Astrocyte of the cerebellum (primary cell): Measurements from ENCODE around the gene CREB5.

Source experiments
- DNase-seq: peaks from one replicate; pipeline ENCODE4 v3.0.0-alpha.2; 2011; ENCODE audit warnings: low read depth
- H3K4me3 ChIP-seq: 2 replicates; pipeline ENCODE4 v1.5.1; 2011; ENCODE audit warnings: mild to moderate bottlenecking, low read depth, low read length, moderate library complexity
- in situ Hi-C: cut with HindIII; loops from 2 replicates; pipeline ENCODE4 v1.10.0; 2017; ENCODE audit warnings: low sequenced_read_pairs
- TF ChIP-seq, protein P1 (sequence below): IDR thresholded peaks from 2 replicates; pipeline ENCODE4 v1.5.1; 2012; ENCODE audit warnings: low read length, low read depth, moderate library complexity, mild to moderate bottlenecking; ENCODE audit errors: missing control alignments

CREB5 gene

GRCh38 chr7:28856656-28857055, 444.3 kb downstream of the CREB5 start:
- in situ Hi-C loops: no loop called here
- TF ChIP-seq, protein P1, sequence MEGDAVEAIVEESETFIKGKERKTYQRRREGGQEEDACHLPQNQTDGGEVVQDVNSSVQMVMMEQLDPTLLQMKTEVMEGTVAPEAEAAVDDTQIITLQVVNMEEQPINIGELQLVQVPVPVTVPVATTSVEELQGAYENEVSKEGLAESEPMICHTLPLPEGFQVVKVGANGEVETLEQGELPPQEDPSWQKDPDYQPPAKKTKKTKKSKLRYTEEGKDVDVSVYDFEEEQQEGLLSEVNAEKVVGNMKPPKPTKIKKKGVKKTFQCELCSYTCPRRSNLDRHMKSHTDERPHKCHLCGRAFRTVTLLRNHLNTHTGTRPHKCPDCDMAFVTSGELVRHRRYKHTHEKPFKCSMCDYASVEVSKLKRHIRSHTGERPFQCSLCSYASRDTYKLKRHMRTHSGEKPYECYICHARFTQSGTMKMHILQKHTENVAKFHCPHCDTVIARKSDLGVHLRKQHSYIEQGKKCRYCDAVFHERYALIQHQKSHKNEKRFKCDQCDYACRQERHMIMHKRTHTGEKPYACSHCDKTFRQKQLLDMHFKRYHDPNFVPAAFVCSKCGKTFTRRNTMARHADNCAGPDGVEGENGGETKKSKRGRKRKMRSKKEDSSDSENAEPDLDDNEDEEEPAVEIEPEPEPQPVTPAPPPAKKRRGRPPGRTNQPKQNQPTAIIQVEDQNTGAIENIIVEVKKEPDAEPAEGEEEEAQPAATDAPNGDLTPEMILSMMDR: no peak
- no peak overlapping the region for H3K4me3 ChIP-seq
- DNase-seq: no peak

- H3K4me3 ChIP-seq: no peak overlapping the region
- in situ Hi-C loops: no loop called here
- DNase-seq: no peak
- TF ChIP-seq, protein P1: no peak
Observed at GRCh38 chr7:28858206-28858605, 445.9 kb downstream of the CREB5 start.

GRCh38 chr7:28858895-28859294, 446.6 kb downstream of the CREB5 start:
- no peak for DNase-seq
- TF ChIP-seq, protein P1: no peak
- in situ Hi-C loops: no loop called here
- no peak overlapping the region for H3K4me3 ChIP-seq

DNA sequence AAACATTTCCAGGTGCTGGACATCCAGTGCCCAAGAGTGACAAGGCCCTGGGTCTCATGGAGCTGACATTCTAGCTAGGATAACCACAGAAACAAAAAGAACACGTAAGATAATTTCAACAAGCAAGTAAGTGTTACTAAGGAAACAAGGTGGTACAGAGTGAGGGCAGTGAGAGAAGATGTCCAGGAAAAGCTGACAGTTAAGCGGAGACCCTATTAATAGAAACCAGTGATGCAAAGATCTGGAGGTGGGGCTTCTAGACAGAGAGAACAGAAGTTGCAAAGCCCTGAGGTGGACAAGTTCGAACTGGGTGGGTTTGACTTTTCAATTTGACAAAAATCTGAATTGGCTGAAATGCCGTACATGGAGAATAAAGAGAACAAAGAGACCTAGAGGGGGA, 449.5 kb downstream of the CREB5 start:
- in situ Hi-C loops: no loop called here
- H3K4me3 ChIP-seq: no peak overlapping the region
- no peak for DNase-seq
- TF ChIP-seq, protein P1: no peak

GRCh38 chr7:28862595-28863272, 450.4 kb downstream of the CREB5 start:
- in situ Hi-C loops: no loop called here
- H3K4me3 ChIP-seq: no peak overlapping the region
- no peak for DNase-seq
- TF ChIP-seq, protein P1: no peak

GRCh38 chr7:28865601-28866144, 453.4 kb downstream of the CREB5 start:
- H3K4me3 ChIP-seq: no peak overlapping the region
- no peak for DNase-seq
- TF ChIP-seq, protein P1: no peak
- in situ Hi-C loops: no loop called here

DNA sequence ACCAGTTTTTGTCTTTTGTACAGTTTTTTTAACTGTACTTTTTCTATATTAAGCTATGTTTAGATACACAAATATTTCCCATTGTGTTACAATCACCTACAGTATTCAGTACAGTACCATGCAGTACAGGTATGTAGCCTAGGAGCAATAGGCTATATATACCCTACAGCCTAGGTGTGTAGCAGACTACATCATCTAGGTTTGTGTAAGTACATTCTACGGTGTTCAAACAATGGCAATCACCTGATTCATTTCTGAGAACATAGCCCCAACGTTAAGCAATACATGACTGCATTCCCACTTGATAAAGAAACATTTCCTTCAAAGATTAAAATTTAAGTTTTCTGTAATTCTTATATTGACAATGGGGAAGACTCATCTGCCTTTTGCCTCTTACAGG, 456.4 kb downstream of the CREB5 start:
- no peak for DNase-seq
- in situ Hi-C loops: no loop called here

More for the DNA sequence above, 456.4 kb downstream of the CREB5 start:
- TF ChIP-seq, protein P1: no peak
- no peak overlapping the region for H3K4me3 ChIP-seq
